HL-60 (cell line): ENCODE measurements around the gene HAT1.
A peak's percentile ranks its signal among the peaks of the same experiment; 100 is the strongest.

ENCODE experiments used
- DNase-seq, 2 experiments: peaks; one replicate each; pipeline ENCODE4 v3.0.0-alpha.2; 2010 to 2020; ENCODE audit warnings: low read depth in 1 of 2, low spot score in 1 of 2
- H3K27ac ChIP-seq: fragments of 250-450 bp; sonication (Bioruptor Pico); replicated peaks from 2 replicates; pipeline ENCODE4 v1.5.1; 2020; ENCODE audit warnings: mild to moderate bottlenecking, moderate library complexity
- H3K27me3 ChIP-seq: fragments of 250-450 bp; sonication (Bioruptor Pico); 2 replicates; pipeline ENCODE4 v1.5.1; 2021; ENCODE audit warnings: mild to moderate bottlenecking, moderate library complexity; ENCODE audit not compliant: insufficient read depth, poor library complexity, severe bottlenecking
- H3K4me3 ChIP-seq: replicated peaks from 2 replicates; pipeline ENCODE4 v1.5.1; 2011; ENCODE audit warnings: mild to moderate bottlenecking, control low read depth, low read length; ENCODE audit not compliant: insufficient read depth
- GABPA ChIP-seq: IDR thresholded peaks from 2 replicates; pipeline ENCODE4 v1.6.1; 2012; ENCODE audit warnings: low read depth
- POLR2AphosphoS5 ChIP-seq: IDR thresholded peaks from 2 replicates; pipeline ENCODE4 v1.6.1; 2012; ENCODE audit warnings: low read depth
- SPI1 ChIP-seq: IDR thresholded peaks from 2 replicates; pipeline ENCODE4 v1.6.1; 2012; ENCODE audit warnings: low read depth, mild to moderate bottlenecking, borderline replicate concordance
- TF ChIP-seq, protein P1 (sequence below): IDR thresholded peaks from one replicate; pipeline ENCODE4 v1.5.1; 2011; ENCODE audit warnings: low read length, control low read depth, inconsistent platforms; ENCODE audit not compliant: insufficient read depth
- TF ChIP-seq, protein P2 (sequence below): IDR thresholded peaks from 2 replicates; pipeline ENCODE4 v1.6.1; 2012; ENCODE audit warnings: low read depth; ENCODE audit not compliant: insufficient replicate concordance

HAT1 gene

DNA sequence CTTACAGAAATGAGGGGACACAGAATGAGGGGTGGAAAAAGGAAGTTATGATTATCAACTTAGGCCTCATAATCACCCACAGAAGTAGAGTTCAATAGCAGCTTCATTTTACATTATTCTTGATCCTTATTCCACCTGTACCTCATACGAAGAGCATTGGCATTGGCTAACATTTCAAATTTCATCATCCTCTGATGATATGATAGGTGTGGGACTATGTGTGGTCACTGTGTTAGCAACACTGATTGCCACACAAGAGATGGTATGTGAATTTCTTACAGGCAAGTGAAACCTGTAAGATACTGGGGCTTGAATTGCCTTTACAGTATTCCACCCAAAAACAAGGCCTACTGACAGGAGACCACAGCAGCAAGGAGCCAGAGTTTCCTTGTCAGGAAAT, 14.0 kb upstream of the HAT1 start:
- no peak for TF ChIP-seq GABPA
- TF ChIP-seq POLR2AphosphoS5 = no peak
- TF ChIP-seq, protein P1, sequence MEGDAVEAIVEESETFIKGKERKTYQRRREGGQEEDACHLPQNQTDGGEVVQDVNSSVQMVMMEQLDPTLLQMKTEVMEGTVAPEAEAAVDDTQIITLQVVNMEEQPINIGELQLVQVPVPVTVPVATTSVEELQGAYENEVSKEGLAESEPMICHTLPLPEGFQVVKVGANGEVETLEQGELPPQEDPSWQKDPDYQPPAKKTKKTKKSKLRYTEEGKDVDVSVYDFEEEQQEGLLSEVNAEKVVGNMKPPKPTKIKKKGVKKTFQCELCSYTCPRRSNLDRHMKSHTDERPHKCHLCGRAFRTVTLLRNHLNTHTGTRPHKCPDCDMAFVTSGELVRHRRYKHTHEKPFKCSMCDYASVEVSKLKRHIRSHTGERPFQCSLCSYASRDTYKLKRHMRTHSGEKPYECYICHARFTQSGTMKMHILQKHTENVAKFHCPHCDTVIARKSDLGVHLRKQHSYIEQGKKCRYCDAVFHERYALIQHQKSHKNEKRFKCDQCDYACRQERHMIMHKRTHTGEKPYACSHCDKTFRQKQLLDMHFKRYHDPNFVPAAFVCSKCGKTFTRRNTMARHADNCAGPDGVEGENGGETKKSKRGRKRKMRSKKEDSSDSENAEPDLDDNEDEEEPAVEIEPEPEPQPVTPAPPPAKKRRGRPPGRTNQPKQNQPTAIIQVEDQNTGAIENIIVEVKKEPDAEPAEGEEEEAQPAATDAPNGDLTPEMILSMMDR = no peak
- TF ChIP-seq, protein P2, sequence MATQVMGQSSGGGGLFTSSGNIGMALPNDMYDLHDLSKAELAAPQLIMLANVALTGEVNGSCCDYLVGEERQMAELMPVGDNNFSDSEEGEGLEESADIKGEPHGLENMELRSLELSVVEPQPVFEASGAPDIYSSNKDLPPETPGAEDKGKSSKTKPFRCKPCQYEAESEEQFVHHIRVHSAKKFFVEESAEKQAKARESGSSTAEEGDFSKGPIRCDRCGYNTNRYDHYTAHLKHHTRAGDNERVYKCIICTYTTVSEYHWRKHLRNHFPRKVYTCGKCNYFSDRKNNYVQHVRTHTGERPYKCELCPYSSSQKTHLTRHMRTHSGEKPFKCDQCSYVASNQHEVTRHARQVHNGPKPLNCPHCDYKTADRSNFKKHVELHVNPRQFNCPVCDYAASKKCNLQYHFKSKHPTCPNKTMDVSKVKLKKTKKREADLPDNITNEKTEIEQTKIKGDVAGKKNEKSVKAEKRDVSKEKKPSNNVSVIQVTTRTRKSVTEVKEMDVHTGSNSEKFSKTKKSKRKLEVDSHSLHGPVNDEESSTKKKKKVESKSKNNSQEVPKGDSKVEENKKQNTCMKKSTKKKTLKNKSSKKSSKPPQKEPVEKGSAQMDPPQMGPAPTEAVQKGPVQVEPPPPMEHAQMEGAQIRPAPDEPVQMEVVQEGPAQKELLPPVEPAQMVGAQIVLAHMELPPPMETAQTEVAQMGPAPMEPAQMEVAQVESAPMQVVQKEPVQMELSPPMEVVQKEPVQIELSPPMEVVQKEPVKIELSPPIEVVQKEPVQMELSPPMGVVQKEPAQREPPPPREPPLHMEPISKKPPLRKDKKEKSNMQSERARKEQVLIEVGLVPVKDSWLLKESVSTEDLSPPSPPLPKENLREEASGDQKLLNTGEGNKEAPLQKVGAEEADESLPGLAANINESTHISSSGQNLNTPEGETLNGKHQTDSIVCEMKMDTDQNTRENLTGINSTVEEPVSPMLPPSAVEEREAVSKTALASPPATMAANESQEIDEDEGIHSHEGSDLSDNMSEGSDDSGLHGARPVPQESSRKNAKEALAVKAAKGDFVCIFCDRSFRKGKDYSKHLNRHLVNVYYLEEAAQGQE = no peak
- TF ChIP-seq SPI1 = no peak
- peak in 1 of 2 experiments; percentile 14 for DNase-seq
- no peak overlapping the region for H3K4me3 ChIP-seq
- H3K27me3 ChIP-seq = no peaks in the 10 kb centered on the region
- no peak overlapping the region for H3K27ac ChIP-seq

DNA sequence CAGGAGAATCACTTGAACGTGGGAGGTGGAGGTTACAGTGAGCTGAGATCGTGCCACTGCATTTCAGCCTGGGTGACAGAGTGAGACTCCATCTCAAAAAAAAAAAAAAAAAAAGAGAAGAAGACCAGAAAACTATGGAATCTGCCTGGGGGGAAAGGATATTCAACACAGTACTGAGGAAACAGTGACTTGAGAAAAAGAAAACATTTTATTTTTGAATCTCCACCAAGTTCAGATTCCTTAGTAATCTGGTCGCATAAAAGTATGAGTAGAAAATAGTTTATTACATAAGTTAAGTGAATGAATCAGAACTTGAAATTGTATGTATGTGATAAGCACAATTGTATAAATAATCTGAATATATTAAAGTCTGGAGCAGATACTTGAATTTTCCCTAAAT, 13.0 kb upstream of the HAT1 start:
- TF ChIP-seq, protein P2 = no peak
- TF ChIP-seq, protein P1 = no peak
- no peak for TF ChIP-seq GABPA
- Histone ChIP-seq H3K4me3 (no peak overlapping the region), H3K27me3 (no peaks in the 10 kb centered on the region), H3K27ac (no peak overlapping the region)
- DNase-seq = no peak

DNA sequence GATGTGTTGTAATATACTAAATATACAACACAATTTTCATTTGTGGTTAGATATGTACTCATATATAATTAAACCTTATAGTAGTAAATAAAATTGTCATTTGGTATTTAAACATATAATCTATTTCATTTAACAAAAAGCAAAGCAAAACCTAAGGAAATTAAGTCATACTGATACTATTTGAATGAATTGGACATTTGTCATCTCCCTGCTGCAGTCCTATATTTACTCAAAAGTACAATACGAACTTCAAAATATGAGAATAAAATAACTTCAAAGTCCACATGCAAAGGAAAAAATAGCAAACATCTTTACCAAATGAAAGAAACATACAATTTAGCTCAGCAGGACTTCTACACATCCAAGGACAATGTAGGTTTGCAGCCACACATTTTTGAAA, 11.8 kb upstream of the HAT1 start:
- no peak overlapping the region for H3K4me3 ChIP-seq
- no peaks in the 10 kb centered on the region for H3K27me3 ChIP-seq
- TF ChIP-seq POLR2AphosphoS5 = no peak
- TF ChIP-seq, protein P2 = no peak
- TF ChIP-seq, protein P1 = no peak
- no peak for TF ChIP-seq GABPA
- TF ChIP-seq SPI1 = no peak
- no peak for DNase-seq
- no peak overlapping the region for H3K27ac ChIP-seq
